SK-N-SH (cell line): ENCODE results near the gene FCSK.

Experiments used
- POLR2AphosphoS5 ChIP-seq: IDR thresholded peaks from 2 replicates; pipeline ENCODE4 v1.6.1; 2012; ENCODE audit warnings: low read depth, low read length
- TF ChIP-seq, protein P1 (sequence below): fragments of 200-600 bp; sonication (generic); IDR thresholded peaks from 2 replicates; pipeline ENCODE4 v1.6.1; 2017; ENCODE audit warnings: antibody characterized with exemption, mild to moderate bottlenecking, moderate library complexity
- TF ChIP-seq, protein P2 (sequence below): IDR thresholded peaks from 2 replicates; pipeline ENCODE4 v1.6.1; 2012; ENCODE audit warnings: mild to moderate bottlenecking, low read depth, low read length, moderate library complexity

DNA sequence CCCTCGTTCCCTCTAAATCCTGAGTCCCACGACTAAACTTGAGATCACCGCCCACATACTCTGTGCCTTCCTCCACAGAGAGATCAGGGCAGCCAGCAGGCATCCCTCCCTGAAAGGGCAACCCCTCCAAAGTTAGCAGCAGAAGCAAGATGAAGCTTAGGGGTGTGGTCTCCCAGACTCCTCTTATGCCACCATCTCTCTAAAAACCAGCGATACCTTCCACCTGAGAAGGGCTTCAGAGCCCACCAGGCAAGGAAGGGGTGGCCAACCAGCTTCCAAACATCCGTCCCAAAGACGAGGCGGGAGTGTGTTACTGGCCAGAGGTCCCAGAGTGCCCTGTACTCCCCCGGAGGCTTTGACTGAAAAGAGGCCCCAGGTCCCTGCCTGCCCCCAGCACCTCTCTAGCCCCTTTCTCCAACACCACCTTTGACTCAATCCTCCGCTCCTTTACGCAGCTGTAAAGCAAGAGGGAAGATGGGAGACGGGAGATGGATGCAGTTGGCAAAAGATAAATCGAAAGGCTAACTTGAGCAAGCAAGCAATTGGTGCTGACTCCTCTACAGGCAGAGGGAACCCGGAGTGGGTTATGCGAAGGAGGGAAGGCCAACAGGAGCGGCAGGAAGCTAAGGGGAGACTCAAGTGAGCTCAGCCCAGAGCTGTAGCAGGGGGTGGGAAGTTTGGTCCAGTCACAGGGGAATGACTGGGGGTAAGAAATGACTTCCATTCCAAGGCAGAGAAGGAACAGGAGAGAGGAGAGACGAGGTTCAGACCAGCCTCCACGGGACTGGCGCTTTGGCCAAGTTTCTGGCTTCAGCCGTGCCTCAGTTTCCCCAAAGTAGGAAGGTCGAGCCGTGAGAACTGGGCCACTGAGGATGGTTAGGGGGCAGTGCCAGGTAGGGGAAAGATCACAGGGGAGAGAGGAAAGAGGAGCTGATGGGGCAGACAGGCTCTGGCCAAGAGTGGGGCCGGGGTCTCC, 16.5 kb upstream of the FCSK start:
- TF ChIP-seq, protein P1, sequence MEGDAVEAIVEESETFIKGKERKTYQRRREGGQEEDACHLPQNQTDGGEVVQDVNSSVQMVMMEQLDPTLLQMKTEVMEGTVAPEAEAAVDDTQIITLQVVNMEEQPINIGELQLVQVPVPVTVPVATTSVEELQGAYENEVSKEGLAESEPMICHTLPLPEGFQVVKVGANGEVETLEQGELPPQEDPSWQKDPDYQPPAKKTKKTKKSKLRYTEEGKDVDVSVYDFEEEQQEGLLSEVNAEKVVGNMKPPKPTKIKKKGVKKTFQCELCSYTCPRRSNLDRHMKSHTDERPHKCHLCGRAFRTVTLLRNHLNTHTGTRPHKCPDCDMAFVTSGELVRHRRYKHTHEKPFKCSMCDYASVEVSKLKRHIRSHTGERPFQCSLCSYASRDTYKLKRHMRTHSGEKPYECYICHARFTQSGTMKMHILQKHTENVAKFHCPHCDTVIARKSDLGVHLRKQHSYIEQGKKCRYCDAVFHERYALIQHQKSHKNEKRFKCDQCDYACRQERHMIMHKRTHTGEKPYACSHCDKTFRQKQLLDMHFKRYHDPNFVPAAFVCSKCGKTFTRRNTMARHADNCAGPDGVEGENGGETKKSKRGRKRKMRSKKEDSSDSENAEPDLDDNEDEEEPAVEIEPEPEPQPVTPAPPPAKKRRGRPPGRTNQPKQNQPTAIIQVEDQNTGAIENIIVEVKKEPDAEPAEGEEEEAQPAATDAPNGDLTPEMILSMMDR: no peak
- TF ChIP-seq POLR2AphosphoS5: no peak
- TF ChIP-seq, protein P2, sequence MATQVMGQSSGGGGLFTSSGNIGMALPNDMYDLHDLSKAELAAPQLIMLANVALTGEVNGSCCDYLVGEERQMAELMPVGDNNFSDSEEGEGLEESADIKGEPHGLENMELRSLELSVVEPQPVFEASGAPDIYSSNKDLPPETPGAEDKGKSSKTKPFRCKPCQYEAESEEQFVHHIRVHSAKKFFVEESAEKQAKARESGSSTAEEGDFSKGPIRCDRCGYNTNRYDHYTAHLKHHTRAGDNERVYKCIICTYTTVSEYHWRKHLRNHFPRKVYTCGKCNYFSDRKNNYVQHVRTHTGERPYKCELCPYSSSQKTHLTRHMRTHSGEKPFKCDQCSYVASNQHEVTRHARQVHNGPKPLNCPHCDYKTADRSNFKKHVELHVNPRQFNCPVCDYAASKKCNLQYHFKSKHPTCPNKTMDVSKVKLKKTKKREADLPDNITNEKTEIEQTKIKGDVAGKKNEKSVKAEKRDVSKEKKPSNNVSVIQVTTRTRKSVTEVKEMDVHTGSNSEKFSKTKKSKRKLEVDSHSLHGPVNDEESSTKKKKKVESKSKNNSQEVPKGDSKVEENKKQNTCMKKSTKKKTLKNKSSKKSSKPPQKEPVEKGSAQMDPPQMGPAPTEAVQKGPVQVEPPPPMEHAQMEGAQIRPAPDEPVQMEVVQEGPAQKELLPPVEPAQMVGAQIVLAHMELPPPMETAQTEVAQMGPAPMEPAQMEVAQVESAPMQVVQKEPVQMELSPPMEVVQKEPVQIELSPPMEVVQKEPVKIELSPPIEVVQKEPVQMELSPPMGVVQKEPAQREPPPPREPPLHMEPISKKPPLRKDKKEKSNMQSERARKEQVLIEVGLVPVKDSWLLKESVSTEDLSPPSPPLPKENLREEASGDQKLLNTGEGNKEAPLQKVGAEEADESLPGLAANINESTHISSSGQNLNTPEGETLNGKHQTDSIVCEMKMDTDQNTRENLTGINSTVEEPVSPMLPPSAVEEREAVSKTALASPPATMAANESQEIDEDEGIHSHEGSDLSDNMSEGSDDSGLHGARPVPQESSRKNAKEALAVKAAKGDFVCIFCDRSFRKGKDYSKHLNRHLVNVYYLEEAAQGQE: no peak
